Right ventricle myocardium inferior (tissue), 1 donor: Measurements from ENCODE around the gene AP2A2. TPM values are rescaled to one million over a fixed set of nuclear protein-coding genes. Genes with fewer than 3 reads are reported as not detected.
"Not testable (repeated sequence)": the region's sequence is repeated elsewhere in the genome, so short reads cannot be mapped to it uniquely, and the experiment has no call there.

Source experiments
- ATAC-seq: fragments of 200-7000 bp; cut with Tn5 transposase; one replicate; pipeline ENCODE4 v1.9.1; 2020; ENCODE audit warnings: mild to moderate bottlenecking, moderate library complexity
- DNase-seq: peaks from one replicate; pipeline ENCODE4 v3.0.0; 2021; ENCODE audit errors: missing footprints
- intact Hi-C: fragments of 100-400 bp; cut with DNase I; formaldehyde crosslinking; loops from one replicate; pipeline ENCODE4 v1.11.0; 2022
- total RNA-seq: library from RNA; stranded (reverse); fragmentation: NEBNext Ultra II Directional; extraction: Animal tissue kit (Norgen Biotek cat#: 25700); gene quantifications from one replicate; pipeline ENCODE4 v1.2.1, GENCODE V29; 2021
- donor health status: DM: no; HTN: yes; CAD: no; lungs with severe emphysema.

Gene AP2A2
- total RNA-seq, 1 donor from 2014 or later: 51.7 TPM

DNA sequence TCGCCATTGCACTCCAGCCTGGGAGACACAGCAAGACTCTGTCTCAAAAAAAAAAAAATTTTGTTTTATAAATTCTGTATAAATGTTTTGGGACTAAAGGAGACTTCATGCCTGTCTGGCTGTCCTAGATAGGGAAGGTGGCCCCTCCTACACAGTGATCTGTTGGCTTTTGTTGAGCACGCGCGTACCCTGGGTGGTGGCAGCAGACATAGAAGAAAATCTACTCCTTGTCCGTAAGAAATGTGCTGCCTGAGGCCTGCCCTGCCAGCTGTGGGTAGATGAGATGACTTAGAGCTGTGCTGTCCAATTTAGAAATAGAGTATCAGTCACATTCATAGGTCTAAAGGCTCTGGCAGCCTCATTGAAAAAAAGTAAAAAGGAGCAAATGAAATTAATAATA lies 37.0 kb downstream of the AP2A2 start:
- intact Hi-C loops: no loop called here
- DNase-seq (no peak), ATAC-seq (no peak)

DNA sequence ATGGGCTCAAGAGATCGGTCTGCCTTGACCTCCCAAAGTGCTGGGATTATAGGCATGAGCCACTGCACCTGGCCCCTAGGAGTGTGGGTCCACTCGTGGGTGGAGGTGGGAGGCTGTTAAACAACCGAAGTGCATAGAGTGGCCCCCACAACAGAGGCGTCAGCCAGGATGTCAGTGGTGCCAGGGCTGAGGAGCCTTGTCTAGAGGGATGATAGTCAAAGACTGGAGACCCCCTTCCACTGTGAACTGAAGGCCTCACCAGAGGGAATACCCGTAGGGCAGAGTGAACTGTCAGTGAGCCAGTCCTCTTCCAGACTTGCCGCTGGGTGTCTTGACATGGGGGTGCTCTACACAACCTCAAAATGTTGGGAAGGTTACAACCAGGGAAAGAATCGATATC lies 38.2 kb downstream of the AP2A2 start:
- DNase-seq: no peak
- intact Hi-C loops: no loop called here

DNA sequence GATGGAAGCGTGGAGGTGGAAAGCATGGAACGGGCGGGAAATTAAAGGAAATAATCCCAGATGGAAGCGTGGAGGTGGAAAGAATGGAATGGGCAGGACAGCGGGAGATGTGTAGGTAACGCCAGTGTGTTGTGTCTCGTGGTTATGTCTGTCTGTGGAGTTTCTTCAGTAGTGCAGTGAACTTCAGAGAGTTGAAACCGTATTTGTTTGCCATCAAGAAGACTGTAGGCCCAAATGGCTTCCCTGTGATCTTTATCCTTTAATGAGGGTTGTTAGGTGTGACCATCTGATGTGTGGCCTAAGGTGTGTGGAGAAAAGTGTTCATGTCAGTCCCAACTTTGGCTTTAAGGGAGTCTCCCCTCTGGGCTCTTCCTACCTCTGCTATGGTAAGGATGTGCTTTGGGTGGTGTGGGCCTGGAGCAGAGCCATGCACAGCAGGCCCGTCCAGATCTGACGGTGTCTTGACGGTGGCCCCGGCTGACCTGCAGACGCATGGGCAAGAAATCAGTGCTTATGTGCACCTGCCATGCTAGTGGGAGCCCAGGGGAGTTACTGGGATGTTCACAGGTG lies 39.6 kb downstream of the AP2A2 start:
- DNase-seq (peak; percentile 17), ATAC-seq (no peak)
- intact Hi-C loops: no loop called here

More for the DNA sequence above, 38.2 kb downstream of the AP2A2 start:
- ATAC-seq: no peak

DNA sequence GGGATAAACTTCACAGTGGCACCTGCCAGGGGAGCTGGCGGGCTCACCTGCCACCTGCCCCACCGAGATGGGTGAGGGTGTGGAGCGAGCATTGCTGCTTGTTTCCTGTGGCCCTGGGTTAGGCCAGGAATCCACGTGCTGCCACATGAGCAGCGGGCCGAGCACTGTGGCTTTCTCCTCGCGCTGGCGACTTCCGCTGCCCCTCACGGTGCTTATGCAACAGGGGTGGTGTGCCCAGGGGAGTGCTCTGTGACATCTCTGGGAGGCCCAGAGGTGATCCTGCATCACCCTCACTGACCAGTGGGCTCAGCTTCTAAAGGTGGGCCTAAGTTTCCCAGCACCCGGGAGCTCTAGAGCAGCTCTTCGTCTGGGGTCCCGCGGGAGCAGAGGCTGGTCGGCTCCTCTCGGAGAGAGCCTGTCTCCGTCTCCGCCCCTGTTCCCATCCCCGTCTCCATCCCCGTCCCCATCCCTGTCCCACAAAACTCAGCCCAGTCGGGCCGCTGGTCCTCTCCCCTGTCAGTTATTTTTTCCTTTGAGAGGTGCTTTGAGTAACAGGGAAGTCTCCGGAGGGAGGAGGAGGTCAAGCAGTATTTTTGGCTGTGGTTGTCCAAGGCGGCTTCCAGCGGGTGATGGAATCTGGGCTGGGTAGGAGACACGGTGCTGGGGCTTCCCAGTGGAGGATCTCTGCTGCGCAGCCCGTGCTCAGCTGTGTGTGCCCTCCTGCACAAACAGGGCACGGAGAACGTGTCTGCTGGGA lies 42.5 kb downstream of the AP2A2 start:
- intact Hi-C loops: no loop called here
- DNase-seq (peak; percentile 53), ATAC-seq (no peak)

DNA sequence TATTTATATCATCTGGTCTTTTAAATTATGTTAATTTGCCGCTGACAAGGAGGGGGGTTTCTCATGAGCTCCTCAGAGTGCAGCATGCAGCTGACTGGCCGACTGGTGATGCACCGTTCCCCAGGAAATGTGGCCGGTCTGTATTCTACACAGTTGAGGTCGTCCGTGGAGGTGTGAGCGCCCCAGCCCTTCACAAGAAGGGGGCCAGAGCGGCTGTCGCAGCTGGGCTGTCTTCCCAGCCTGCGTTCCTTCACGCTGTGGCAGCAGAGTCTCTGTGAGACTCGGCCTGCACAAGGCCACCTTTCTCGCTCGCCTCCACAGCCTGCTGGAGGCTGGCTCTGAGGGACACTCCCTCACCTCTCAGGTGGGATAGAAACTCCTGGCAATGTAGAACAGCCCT lies 43.2 kb downstream of the AP2A2 start:
- intact Hi-C loops: no loop called here
- DNase-seq: peak; percentile 62

DNA sequence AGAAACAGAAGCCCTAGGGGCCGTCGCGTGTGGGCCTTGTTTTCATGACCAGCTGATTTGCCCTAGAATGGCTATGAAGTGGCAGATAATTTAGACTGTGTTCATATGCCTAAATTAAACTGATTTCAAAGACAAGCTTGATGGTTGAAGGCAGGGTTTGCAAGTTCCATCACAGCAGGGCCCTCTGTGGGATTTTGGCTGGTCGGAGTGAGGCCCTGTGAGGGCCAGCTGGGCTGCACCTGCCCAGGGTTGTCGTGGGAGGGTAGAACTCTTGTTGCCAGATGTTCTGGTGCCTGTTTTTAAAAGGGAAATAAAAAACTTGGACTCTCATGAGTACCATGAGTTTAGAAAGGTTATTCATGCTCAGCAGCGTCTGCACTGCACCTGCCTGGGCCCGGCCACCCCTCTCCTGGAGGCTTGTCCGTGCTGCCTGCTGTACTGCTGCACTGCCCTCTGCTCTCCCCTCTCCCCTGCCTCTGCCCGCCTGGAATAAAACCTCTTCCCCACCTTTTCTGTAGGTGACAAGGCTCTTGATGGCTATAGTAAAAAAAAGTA lies 44.1 kb downstream of the AP2A2 start:
- ATAC-seq (no peak), DNase-seq (no peak)
- intact Hi-C loops: no loop called here

More for the DNA sequence above, 43.2 kb downstream of the AP2A2 start:
- ATAC-seq: no peak

DNA sequence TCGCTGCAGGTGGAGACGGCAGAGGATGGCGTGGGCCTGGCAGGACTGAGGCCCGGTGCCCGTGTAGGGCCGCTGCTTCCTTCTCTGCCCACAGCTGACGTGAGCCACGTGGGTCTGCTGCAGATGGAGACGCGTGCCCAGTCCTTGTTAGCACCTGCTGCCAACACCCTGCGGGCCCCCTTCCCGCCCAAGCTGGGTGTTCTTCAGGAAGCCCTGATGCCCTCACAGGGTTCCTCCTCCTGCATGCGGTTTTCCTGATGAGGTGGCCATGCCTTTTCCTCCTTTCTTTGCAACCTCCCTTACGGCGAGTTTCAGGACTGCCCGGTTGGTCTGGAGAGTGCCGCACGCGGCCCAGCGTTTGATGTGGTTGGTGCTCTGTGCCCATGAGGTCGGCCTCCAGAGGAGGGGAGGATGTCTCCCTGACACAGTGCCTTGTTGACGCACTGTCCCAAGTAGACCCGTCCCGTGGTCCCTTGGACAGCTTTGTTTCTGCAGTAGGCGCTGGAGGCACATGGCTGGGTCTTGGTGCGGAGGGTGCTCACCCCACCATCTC lies 44.7 kb downstream of the AP2A2 start:
- intact Hi-C loops: no loop called here
- ATAC-seq: no peak
- no peak for DNase-seq

DNA sequence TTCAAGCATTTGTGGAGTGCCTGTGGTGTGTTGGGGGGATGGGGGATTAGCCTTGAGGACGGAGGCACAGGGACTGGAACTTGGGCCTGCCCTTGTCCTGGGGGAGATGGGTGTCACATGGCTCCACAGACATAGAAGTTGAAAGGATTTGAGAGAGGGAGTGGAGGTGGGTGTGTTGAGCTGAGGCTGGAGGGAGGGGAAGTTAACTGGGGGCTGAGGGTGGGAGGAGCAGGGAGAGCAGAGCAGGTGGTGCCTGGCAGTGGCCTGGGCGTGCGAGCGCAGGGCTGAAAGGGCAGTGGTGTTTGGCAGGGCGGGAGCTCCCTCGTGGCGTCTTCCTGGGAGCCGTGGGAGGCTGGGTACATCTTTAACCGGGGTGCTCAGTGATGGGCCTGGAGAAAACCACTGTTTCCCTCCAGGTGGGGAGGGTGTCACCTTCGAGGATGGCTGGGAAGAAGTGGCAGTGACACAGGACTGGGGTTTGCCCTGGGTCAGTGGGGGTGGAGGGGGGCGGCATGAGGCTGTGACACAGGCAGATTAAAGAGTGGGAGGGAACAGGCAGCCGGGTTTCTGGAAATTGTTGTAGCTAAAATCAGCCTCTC lies 45.5 kb downstream of the AP2A2 start:
- no peak for ATAC-seq
- intact Hi-C loops: no loop called here
- DNase-seq: no peak

DNA sequence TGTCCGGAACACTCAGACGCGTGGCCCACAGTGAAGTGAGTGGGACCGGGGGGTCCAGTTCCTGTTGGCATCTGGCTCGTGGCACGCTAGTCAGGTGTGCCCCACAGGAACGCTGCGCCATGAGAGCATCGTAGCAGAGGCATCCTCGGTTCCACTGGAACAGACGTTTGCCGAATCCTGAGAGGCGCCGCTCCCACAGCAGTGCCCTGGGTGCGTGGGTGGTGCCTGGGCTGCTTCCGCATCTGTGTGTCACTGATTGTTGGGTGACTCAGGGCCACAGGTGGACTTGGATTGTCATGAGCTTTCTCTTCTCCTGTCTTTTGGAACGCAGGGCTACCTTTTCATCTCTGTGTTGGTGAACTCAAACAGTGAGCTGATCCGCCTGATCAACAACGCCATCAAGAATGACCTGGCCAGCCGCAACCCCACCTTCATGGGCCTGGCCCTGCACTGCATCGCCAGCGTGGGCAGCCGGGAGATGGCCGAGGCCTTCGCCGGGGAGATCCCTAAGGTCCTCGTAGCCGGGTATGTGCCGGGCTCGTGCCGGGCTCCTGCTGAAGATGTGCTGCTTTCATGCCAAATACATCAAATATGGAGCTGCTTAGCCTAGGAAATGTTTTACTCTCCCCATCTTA lies 46.2 kb downstream of the AP2A2 start:
- no peak for DNase-seq
- no peak for ATAC-seq
- intact Hi-C loops: no loop called here

DNA sequence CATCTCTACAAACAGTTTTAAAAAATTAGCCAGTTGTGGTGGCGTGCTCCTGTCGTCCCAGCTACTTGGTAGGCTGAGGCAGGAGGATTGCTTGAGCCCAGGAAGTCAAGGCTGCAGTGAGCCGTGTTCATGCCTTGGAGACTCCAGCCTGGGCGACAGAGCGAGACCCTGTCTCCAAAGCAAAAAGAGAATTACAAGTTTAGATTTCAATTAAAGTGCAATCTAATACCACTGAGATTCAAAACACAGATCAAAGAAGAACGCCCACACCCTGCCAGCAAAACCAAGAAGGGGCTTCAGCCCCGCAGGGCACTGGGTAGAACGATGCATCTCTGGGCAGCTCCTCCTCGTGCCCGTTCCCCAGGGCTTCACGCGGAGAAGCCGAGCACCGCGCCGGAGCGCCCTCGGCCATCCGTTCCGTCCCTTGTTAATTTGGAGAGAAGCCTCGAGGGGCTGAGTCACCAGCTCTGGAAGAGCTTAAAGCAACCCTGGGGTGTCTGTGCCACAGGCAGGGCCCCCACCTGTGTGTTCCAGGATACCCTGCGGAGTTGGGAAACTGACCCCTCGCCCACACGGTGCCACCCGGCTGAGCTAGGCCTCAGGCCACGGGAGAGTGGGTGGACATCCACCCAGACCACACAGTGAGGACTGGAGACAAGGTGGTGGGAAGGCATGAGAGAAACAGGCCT lies 47.0 kb downstream of the AP2A2 start:
- intact Hi-C loops: no loop called here
- no peak for ATAC-seq
- peak; percentile 42 for DNase-seq

DNA sequence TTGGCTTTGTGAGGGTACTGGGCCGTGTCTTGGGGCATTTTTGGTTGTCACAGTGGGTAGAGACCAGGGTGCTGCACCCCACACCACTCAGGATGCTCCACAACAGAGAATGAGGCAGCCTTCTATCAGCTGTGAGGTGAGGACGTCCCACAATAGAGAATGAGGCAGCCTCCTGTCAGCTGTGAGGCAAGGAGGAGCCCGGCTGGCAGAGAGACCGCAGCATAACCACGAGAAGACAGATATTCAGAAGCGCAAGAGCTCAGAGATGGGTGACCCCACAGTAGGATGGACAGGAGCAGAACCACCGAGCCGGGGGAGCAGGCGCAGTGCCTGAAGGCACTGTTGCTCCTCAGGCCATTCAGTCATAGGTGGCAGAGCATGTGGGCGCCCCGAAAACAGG lies 47.6 kb downstream of the AP2A2 start:
- no peak for DNase-seq
- intact Hi-C loops: no loop called here
- no peak for ATAC-seq

DNA sequence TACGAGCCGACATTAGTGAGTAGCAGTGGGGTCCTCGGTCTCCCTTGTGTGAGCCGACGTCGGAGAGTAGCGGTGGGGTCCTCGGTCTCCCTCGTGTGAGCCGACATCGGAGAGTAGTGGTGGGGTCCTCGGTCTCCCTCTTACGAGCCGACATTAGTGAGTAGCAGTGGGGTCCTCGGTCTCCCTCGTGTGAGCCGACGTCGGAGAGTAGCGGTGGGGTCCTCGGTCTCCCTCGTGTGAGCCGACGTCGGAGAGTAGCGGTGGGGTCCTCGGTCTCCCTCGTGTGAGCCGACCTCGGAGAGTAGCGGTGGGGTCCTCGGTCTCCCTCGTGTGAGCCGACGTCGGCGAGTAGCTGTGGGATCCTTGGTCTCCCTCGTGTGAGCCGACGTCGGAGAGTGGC lies 49.7 kb downstream of the AP2A2 start:
- not testable (repeated sequence) for ATAC-seq
- intact Hi-C loops: loop anchor here (5.0 kb wide), 1 partner anchor 48 kb away; the partner anchor contains the start of gene AP2A2
- DNase-seq: peak; percentile 37

DNA sequence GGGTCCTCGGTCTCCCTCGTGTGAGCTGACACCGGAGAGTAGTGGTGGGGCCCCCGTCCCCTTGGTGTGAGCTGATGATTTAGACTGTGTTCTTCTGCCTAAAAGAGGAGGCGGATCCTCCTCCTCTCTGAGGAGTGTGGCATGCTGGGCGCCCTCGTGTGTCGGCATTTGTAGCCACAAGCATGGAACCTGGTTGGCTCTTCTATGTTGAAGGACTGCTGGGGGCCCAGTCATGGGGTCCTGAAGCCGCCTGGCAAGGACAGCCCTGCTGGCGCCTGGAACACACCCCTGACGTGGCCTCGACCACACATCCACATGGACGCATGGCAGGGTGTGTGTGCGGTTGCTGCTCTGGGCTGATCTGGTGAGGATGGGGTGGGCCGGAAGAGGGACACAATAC lies 50.2 kb downstream of the AP2A2 start:
- peak; percentile 55 for DNase-seq
- ATAC-seq: no peak
- intact Hi-C loops: loop anchor here (5.0 kb wide), 1 partner anchor 49 kb away; the partner anchor contains the start of gene AP2A2

DNA sequence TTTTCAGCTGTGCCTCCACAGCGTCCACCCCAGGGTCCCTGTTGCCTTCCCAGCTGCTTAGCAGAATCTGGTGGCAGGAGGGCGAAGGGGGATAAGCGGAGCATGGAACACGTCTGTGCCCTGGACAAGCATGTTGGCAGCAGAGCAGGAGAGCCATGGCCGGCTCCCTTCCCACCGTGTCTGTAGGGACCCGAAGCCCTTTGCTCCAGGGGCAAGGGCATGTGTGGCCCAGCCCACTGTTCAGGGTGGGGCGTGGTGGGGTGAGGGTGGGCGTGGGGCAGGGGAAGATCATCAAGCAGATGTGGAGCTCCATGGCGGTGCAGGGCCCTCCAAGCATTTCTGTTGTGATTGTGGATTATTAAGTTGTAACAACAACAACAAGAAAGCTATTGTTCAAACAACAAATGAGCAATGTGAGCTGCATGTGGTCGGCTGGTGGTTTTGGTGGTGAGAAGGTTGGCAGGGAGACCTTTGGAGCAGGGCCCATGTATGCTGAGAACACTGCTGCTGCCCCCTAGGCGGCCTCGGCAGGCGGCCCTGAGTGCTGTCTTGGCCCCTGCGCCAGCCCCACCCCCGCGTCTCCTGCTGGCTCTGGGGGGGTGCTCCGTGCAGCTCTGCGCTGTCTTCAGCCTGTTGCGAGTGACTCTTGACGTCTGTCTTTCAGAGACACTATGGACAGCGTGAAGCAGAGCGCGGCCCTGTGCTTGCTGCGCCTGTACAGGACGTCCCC lies 50.9 kb downstream of the AP2A2 start:
- peak; percentile 43 for ATAC-seq
- peak; percentile 54 for DNase-seq
- intact Hi-C loops: loop anchor here (5.0 kb wide), 1 partner anchor 49 kb away; the partner anchor contains the start of gene AP2A2

DNA sequence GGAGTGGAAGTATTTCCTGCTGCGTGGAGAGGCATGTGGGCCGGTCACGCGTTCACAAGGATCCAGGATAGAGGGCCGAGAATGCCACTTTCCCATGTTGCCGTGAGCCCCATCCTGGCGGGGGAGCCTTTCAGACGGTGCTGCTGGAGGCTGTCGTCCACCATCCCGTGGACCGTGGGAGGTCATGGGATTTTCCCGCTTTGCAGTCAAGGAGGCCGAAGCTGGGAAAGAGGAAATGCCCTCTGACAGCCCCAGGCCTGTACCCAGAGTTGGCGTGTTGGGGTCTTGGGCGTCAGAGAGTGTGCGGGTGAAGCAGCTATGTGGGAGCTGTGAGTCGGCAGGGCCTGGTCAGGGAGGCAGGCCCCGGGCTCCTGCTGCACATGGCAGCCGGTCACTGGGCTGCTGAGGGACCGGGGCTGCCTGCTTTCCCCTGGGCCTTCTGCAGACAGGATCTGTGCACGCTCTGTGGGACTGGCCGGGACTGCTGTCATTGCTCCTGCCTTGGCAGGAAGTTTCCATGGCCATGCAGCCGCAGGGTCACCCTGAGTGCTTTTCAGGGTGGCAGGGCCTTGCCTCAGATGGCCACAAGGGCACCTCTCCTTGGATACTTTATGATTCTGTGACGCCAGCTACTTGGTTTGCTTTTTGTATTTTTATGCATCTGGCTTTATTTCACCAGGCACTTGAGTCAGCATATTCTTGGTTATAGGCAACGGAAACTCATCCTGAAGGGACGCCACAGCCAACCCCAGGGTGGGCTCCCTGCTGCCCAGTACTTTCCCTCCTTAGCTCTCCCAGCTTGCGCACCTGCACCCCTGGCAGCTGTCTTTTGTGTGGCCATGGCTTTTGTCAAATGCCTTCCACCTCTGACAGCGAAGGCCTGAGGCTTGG lies 52.4 kb downstream of the AP2A2 start:
- intact Hi-C loops: loop anchor here (5.0 kb wide), 1 partner anchor 51 kb away; the partner anchor contains the start of gene AP2A2
- ATAC-seq (peak; percentile 45), DNase-seq (peak; percentile 57)

DNA sequence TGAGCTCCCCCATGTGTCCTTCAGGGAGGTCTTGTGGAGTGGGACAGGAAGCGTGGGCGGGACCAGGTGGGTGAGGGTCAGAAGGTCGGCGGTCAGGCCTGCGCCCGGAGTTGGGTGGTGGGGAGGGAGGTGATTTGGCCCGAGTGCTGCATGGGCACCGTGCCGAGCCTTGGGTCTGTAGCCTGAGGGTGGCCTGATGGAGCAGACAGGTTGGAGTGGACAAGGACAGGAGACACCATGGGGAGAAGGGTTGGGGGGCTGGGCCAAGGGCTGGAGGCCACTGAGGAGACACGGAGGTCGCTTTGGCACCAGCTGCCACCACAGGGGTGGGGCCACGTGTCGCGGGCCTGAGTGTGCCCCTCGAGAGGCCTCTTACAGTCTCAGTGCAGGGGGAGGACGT lies 53.1 kb downstream of the AP2A2 start:
- ATAC-seq (no peak), DNase-seq (peak; percentile 27)
- intact Hi-C loops: loop anchor here (5.0 kb wide), 1 partner anchor 51 kb away; the partner anchor contains the start of gene AP2A2
